GM12875 (cell line): ENCODE results near the gene ACTR2.
"Not testable (repeated sequence)": the region's sequence is repeated elsewhere in the genome, so short reads cannot be mapped to it uniquely, and the experiment has no call there.

Source experiments
- H3K4me3 ChIP-seq: one replicate; pipeline ENCODE4 v1.5.1; 2011; ENCODE audit warnings: low read depth, low read length, control low read depth
- CTCF ChIP-seq: IDR thresholded peaks from 2 replicates; pipeline ENCODE4 v1.5.1; 2011; ENCODE audit warnings: low read depth, mild to moderate bottlenecking, control low read depth, inconsistent platforms, low read length, moderate library complexity, borderline replicate concordance; ENCODE audit not compliant: insufficient read depth

The ACTR2 gene

GRCh38 chr2:65227456-65228262, at the start of gene ACTR2:
TSS of gene ACTR2 (plus strand) at chr2:65227831. CDS start at chr2:65227910, 79 bp downstream.
- peak within 1 kb of the TSS; percentile 95 for H3K4me3 ChIP-seq
- TF ChIP-seq CTCF = no peak

GRCh38 chr2:65182570-65182969, 45.1 kb upstream of the ACTR2 start:
- TF ChIP-seq CTCF = no peak
- H3K4me3 ChIP-seq = no peak overlapping the region

- not testable (repeated sequence) for H3K4me3 ChIP-seq
Measured at GRCh38 chr2:65183406-65183805, 44.2 kb upstream of the ACTR2 start.

GRCh38 chr2:65185012-65185411, 42.6 kb upstream of the ACTR2 start:
- no peak overlapping the region for H3K4me3 ChIP-seq
- no peak for TF ChIP-seq CTCF

GRCh38 chr2:65186093-65186868, 41.4 kb upstream of the ACTR2 start:
- no peak for TF ChIP-seq CTCF
- no peak overlapping the region for H3K4me3 ChIP-seq

- H3K4me3 ChIP-seq = no peak overlapping the region
- TF ChIP-seq CTCF = peak; percentile 91
Measured at GRCh38 chr2:65186872-65187851, 40.5 kb upstream of the ACTR2 start.

GRCh38 chr2:65193446-65193845, 34.2 kb upstream of the ACTR2 start:
- no peak overlapping the region for H3K4me3 ChIP-seq
- TF ChIP-seq CTCF = no peak
